ENCODE results near the gene STMN1.

GRCh38 chr1:25899792-25900191 lies 6.4 kb downstream of the STMN1 start:
- TF ChIP-seq CTCF (conservative IDR thresholded peaks at IDR 0.05 in 1 of 2, IDR thresholded peaks at IDR 0.05 in 1 of 2; ENCODE audit: extremely low read depth in 1 of 2, insufficient read depth in 1 of 2, low read depth in 1 of 2, low read length in 2 of 2) = no peak
- TF ChIP-seq EZH2 (IDR thresholded peaks at IDR 0.05; ENCODE audit: borderline replicate concordance, low read length) = no peak

Data from mammary epithelial cell (primary cell).